GM23338 (cell line): ENCODE measurements around the gene TRIM63. TPM values are rescaled to one million over a fixed set of nuclear protein-coding genes. Genes with fewer than 3 reads are reported as not detected.

Experiments used
- ATAC-seq: fragments of 200-7000 bp; cut with Tn5 transposase; 3 replicates; pipeline ENCODE4 v1.9.1; 2020
- DNase-seq: peaks from one replicate; pipeline ENCODE4 v3.0.0-alpha.2; 2015; ENCODE audit warnings: low spot score
- H2AFZ ChIP-seq: fragments of 200-600 bp; sonication (generic); 2 replicates; pipeline ENCODE4 v1.8.0; 2016; ENCODE audit warnings: antibody characterized with exemption, mild to moderate bottlenecking, moderate library complexity
- H3F3A ChIP-seq: fragments of 200-600 bp; sonication (generic); replicated peaks from 2 replicates; pipeline ENCODE4 v1.8.0; 2017; ENCODE audit warnings: antibody characterized with exemption, mixed run types, low read depth
- H3K27ac ChIP-seq: fragments of 200-600 bp; sonication (generic); 2 replicates; pipeline ENCODE4 v1.6.1; 2016; ENCODE audit warnings: low read depth
- H3K27me3 ChIP-seq: fragments of 200-600 bp; sonication (generic); 2 replicates; pipeline ENCODE4 v1.8.0; 2016; ENCODE audit warnings: mild to moderate bottlenecking, mixed run types, moderate library complexity; ENCODE audit not compliant: insufficient read depth
- H3K36me3 ChIP-seq: fragments of 200-600 bp; sonication (generic); 2 replicates; pipeline ENCODE4 v1.8.0; 2016; ENCODE audit warnings: mild to moderate bottlenecking; ENCODE audit not compliant: insufficient read depth
- H3K4me1 ChIP-seq: fragments of 200-600 bp; sonication (generic); 2 replicates; pipeline ENCODE4 v1.8.0; 2016; ENCODE audit warnings: mild to moderate bottlenecking, moderate library complexity; ENCODE audit not compliant: insufficient read depth
- H3K4me2 ChIP-seq: fragments of 200-600 bp; sonication (generic); 2 replicates; pipeline ENCODE4 v1.7.1; 2017; ENCODE audit warnings: mixed run types
- H3K4me3 ChIP-seq: fragments of 200-600 bp; sonication (generic); 2 replicates; pipeline ENCODE4 v1.6.1; 2016; ENCODE audit warnings: mixed run types
- H3K79me2 ChIP-seq: fragments of 200-600 bp; sonication (generic); replicated peaks from 2 replicates; pipeline ENCODE4 v1.8.0; 2017; ENCODE audit warnings: mild to moderate bottlenecking; ENCODE audit not compliant: insufficient read depth
- H3K9me2 ChIP-seq: fragments of 200-600 bp; sonication (generic); 2 replicates; pipeline ENCODE4 v1.8.0; 2017; ENCODE audit not compliant: insufficient read depth
- H4K20me1 ChIP-seq: fragments of 200-600 bp; sonication (generic); replicated peaks from 2 replicates; pipeline ENCODE4 v1.8.0; 2017; ENCODE audit warnings: mild to moderate bottlenecking; ENCODE audit not compliant: insufficient read depth
- H3K27ac Mint-ChIP-seq: 2 replicates; pipeline ENCODE4 v1.8.0; 2020; ENCODE audit warnings: inconsistent platforms, mild to moderate bottlenecking, moderate library complexity, mixed read lengths
- H3K27me3 Mint-ChIP-seq: 3 replicates; pipeline ENCODE4 v1.8.0; 2022; ENCODE audit warnings: low read depth, mild to moderate bottlenecking, moderate library complexity, mixed read lengths, inconsistent platforms; ENCODE audit not compliant: insufficient read depth, poor library complexity
- H3K36me3 Mint-ChIP-seq: 3 replicates; pipeline ENCODE4 v1.8.0; 2021; ENCODE audit warnings: low read depth, mild to moderate bottlenecking, inconsistent platforms, moderate library complexity, mixed read lengths
- H3K4me1 Mint-ChIP-seq: 3 replicates; pipeline ENCODE4 v1.8.0; 2020; ENCODE audit warnings: mild to moderate bottlenecking, inconsistent platforms, mixed read lengths
- H3K4me3 Mint-ChIP-seq: 3 replicates; pipeline ENCODE4 v1.8.0; 2021; ENCODE audit warnings: moderate library complexity, mild to moderate bottlenecking, inconsistent platforms, mixed read lengths
- H3K9me3 Mint-ChIP-seq: 3 replicates; pipeline ENCODE4 v1.8.0; 2020; ENCODE audit warnings: moderate library complexity, mild to moderate bottlenecking, inconsistent platforms, mixed read lengths
- CTCF ChIP-seq, 2 experiments: fragments of 200-600 bp in 1 of 2; sonication (generic) in 1 of 2; conservative IDR thresholded peaks; 2 replicates each; pipeline versions ENCODE4 v1.5.1 to v1.6.1; 2016 to 2017; ENCODE audit warnings: antibody characterized with exemption in 2 of 2, low read depth in 2 of 2, mild to moderate bottlenecking in 2 of 2, moderate library complexity in 1 of 2
- EZH2phosphoT487 ChIP-seq: fragments of 200-600 bp; sonication (generic); IDR thresholded peaks from one replicate; pipeline ENCODE4 v1.8.1; 2018; ENCODE audit warnings: antibody characterized with exemption; ENCODE audit not compliant: unreplicated experiment
- NANOG ChIP-seq: IDR thresholded peaks from 2 replicates; pipeline ENCODE4 v1.6.1; 2016; ENCODE audit warnings: antibody characterized with exemption, borderline replicate concordance
- POLR2AphosphoS5 ChIP-seq: IDR thresholded peaks from 2 replicates; pipeline ENCODE4 v1.6.1; 2016; ENCODE audit warnings: antibody characterized with exemption, low read depth
- STAT1 ChIP-seq: IDR thresholded peaks from one replicate; pipeline ENCODE4 v1.6.1; 2016; ENCODE audit warnings: antibody characterized with exemption; ENCODE audit not compliant: unreplicated experiment
- ZNF462 ChIP-seq: fragments of 250-450 bp; sonication (Bioruptor Pico); IDR thresholded peaks from 2 replicates; pipeline ENCODE4 v1.5.0; 2020; ENCODE audit warnings: mild to moderate bottlenecking, moderate library complexity
- polyA plus RNA-seq: library from polyadenylated mRNA; unstranded; fragments of >200 nt; fragmentation: Nextera tagmentation; extraction: Ambion mirVana; gene quantifications from 2 replicates; pipeline ENCODE4 v1.2.1, GENCODE V29; 2016
- total RNA-seq: library from RNA; depleted of rRNA; stranded (reverse); fragments of >200 nt; shearing (Covaris generic); gene quantifications from 2 replicates; pipeline ENCODE4 v1.2.3, GENCODE V29; 2014

TRIM63 gene
- total and polyA plus RNA-seq, 2 experiments from 2014 or later, result 0.17 TPM; not detected in 1

GRCh38 chr1:26066857-26067256, 573 bp downstream of the TRIM63 start (continued):
- no peak for TF ChIP-seq ZNF462 (CRISPR knock-in tag)

GRCh38 chr1:26066160-26066559, 1.3 kb downstream of the TRIM63 start:
- no peaks in the 10 kb centered on the region for H3K9me2 ChIP-seq
- H3K27ac Mint-ChIP-seq, result no peak overlapping the region
- H3K4me3 Mint-ChIP-seq, result no peak overlapping the region
- no peak for TF ChIP-seq NANOG
- H3K36me3 Mint-ChIP-seq, result no peaks in the 10 kb centered on the region
- no peaks in the 10 kb centered on the region for H3K79me2 ChIP-seq
- no peaks in the 10 kb centered on the region for H3K4me1 ChIP-seq
- ATAC-seq, result no peak
- peaks cover 6% of the 10 kb centered on the region for H3K4me1 Mint-ChIP-seq
- DNase-seq, result no peak
- no peaks in the 10 kb centered on the region for H4K20me1 ChIP-seq
- no peak overlapping the region for H3K27ac ChIP-seq
- peaks cover 13% of the 10 kb centered on the region for H3K27me3 Mint-ChIP-seq
- no peaks in the 10 kb centered on the region for H3K27me3 ChIP-seq
- H3K4me3 ChIP-seq, result no peak overlapping the region
- H3K9me3 Mint-ChIP-seq, result no peaks in the 10 kb centered on the region
- no peak overlapping the region for H2AFZ ChIP-seq
- H3K36me3 ChIP-seq, result no peaks in the 10 kb centered on the region
- no peaks in the 10 kb centered on the region for H3F3A ChIP-seq
- no peak overlapping the region for H3K4me2 ChIP-seq

- no peaks in the 10 kb centered on the region for H3K36me3 ChIP-seq
- H3K4me3 Mint-ChIP-seq, result no peak overlapping the region
- H3K4me2 ChIP-seq, result no peak overlapping the region
- no peaks in the 10 kb centered on the region for H3K9me2 ChIP-seq
- no peaks in the 10 kb centered on the region for H3K4me1 ChIP-seq
- H3K27ac Mint-ChIP-seq, result no peak overlapping the region
- no peak overlapping the region for H3K27ac ChIP-seq
- no peaks in the 10 kb centered on the region for H3K9me3 Mint-ChIP-seq
- H3K79me2 ChIP-seq, result no peaks in the 10 kb centered on the region
- peaks cover 9% of the 10 kb centered on the region for H3K4me1 Mint-ChIP-seq
- no peaks in the 10 kb centered on the region for H3K36me3 Mint-ChIP-seq
- no peak for DNase-seq
- no peaks in the 10 kb centered on the region for H3K27me3 ChIP-seq
- ATAC-seq, result no peak
- no peak overlapping the region for H2AFZ ChIP-seq
- no peaks in the 10 kb centered on the region for H4K20me1 ChIP-seq
- TF ChIP-seq EZH2phosphoT487 (no peak), POLR2AphosphoS5 (no peak), CTCF (conservative IDR thresholded peaks at IDR 0.05; ENCODE audit: low read depth in 2 of 2) (no peak), STAT1 (no peak), NANOG (no peak)
- no peaks in the 10 kb centered on the region for H3F3A ChIP-seq
- no peak overlapping the region for H3K4me3 ChIP-seq
- peaks cover 12% of the 10 kb centered on the region for H3K27me3 Mint-ChIP-seq
These were observed 2.9 kb downstream of the TRIM63 start for GRCh38 chr1:26064553-26064952.
